GM19238 (cell line): ENCODE measurements around the gene AMOT.

ENCODE experiments used
- DNase-seq: peaks from one replicate; pipeline ENCODE4 v3.0.0; 2011; ENCODE audit warnings: low spot score; ENCODE audit not compliant: insufficient read length

AMOT gene

DNA sequence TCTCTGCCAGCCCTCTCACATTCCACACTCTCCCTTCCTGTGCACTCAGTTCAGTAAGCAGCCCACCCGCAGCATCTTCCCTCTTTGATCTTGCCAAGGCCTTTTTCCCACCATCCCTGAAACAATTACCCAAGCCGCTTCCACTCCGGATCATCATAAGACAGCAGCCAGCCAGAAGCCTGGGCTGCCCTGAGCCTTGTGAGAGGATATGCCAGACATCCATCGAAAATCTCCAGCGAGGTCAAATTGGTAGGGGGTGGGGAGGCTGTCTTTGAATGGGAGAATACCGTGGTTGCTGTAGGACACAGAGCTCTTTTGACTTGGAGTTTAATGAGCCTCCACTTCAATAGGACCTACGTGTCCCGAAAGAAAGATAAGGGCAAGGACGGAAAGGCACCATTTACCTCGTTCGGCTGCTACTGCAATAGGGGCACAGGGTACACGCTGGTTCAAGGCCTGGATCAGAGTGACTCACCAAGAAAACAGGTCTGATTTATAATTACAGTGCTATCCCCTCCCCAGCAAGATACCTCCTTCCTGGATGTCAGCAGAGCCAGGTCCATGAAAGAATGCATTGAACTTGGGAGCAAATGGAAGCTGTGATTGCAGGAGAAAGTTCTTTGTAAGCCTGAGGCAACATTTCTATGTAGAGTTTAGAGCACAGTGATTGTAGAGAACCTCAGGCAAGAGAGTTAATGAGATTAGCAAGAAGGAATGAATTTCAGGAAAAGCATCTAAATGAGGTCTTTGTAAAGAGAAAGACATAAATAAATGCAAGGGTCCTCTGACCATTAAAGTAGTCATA lies 39.5 kb downstream of the AMOT start:
- no peak for DNase-seq

DNA sequence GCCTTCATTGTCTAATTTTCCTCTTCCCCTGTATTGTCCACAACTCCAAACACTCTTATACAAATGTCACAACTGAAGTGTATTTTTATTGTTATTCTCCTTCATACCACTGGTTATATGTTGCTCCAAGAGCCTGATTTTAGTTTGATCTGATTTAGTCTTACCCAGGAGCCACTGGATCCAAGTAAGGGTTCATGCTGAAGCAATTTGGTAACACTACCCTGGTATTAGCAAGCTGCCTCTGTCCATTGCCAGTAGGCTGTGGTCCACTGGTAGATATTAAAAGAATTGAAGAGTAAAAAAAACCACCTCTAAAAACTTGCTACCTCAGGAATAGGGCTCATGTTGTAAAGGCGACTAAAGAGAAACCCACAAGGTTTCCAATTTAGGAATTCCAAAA lies 41.2 kb downstream of the AMOT start:
- DNase-seq: no peak

DNA sequence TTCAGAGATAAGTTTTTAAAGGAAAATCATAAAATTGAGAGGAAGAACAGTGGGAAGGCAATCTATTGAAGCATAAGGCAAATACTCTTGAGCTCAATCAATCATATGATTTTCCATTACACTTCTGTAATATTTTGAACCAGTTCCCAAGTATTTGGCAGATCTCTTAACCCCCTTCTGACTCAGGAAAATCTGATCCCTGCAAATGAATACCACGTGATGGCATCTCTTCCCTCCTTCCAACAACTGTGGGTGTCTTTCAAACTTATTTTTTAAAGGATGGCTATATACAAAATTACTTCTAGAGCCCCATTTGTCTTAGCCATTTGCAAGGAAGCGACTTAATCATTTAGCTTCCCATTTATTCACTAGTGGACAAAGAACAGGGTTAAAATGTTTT lies 41.9 kb downstream of the AMOT start:
- DNase-seq: no peak

DNA sequence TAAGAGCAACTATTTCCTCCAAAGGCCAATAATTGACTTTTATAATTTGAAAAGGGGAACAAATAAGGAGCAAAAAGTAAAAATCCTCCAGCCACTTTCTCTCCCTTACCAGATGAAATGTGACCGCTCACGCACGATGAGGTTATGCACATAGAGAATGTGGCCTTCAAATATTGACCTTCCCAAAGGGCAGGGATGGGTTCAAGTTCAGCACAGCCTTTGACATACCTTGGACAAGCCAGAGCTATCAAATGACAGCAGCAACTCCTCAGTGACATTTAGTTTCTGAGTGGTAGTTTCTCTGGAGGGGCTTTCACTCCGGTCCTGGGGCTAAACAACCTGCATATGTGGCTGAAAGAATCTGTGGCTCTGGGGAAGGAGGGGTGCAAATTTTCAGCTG lies 50.7 kb downstream of the AMOT start:
- DNase-seq: no peak

DNA sequence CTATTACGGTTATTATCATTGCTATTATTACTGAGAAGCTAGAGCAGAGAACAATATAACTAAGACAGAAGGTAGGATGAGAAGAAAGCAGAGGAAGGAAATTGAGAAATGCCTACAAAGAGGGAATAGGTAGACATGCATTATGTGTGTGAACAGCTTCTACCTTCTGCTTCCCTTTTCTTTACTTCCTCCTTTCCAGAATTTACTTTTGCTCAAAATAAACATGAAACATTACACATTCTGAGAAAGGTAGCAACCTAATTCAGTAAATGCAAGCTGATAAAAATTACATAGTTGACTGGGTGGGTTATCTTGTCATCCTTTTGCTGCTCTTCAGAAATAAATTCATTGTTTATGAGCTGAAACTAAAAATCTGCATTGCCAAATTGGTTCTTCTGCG lies 54.6 kb downstream of the AMOT start:
- DNase-seq: no peak

DNA sequence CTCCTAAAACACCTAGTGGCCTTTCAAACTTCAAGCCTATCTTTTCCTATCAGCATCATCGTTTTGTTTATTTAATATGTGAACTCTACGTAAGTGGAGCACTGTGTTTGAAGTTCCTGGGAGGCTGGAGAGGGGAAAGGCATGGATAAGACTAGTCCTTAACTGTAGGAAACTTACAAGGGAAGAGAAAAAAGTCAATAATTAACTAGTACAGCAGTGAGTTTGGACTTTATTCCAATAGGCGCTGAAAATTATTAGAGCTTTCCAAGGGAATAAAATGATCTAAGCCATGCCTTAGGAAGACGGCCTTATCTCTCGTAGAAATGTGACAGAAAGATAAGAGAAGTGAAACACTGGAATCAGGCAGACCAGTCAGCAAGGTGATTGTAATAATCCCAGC lies 55.3 kb downstream of the AMOT start:
- DNase-seq: no peak

DNA sequence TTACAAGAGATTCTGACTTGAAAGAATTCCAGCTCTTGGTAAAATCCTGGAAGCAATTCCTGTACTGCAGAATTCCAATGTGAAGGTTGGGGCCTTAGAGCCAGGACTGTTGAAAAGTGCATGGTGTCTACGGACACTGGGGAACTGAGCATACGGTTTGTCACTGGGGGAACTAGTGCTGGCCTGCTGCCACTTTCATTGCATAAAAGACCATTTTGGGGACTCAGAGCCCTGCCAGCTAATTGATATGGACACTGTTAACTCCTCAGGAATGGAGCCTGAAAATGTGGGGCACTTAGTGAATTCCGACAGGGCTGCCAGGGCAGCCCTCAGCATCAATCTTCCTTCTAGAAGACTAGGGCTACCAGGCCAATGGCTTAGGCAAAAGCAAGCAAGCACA lies 55.9 kb downstream of the AMOT start:
- no peak for DNase-seq

DNA sequence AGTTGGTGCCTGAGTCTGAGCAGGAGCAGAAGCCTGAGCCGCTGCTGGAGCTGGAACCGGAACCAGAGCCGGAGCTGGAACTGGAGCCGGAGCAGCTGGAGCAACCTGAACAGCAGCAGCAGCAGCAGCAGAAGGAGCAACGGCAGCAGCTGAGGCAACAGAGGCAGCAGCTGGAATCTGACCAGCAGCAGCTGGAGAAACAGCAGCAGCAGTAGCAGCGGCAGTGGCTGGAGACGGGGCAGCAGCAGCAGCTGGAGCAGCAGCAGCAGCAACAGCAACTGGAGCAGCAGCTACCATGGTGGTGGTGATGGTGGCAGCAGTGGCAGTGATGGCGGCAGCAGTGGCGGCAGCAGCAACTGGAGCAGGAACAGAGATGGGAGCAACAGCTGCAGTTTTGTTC lies 61.5 kb downstream of the AMOT start:
- DNase-seq: no peak

DNA sequence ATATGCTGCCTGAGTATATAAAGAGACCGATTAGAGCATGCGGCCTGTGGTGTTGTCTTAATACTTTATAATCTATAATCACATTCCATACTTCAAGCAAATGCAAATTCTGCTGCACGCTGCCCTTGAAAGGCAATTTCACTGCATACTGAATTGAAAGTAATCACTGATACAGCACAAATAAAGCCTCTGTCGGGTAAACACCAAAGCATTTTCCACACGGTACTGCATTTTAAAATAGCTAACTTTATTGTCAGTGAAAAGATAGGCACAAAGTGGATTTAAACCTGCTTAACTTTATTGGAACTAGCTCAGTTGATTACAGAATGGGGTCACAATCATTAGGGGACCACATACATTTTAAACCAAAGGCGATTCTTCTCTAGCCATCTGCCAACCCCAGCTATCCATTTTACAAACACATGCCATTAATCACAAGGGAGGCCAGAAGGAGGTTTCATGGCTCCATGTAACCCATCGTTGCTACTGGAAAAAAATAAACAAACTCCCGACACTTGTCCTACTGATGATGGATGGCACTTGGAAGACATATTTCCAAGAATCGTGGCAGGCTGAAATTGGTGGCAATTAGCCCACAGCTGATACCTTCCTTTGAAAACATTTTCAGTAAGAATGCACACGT lies 65.9 kb downstream of the AMOT start:
- DNase-seq: no peak

DNA sequence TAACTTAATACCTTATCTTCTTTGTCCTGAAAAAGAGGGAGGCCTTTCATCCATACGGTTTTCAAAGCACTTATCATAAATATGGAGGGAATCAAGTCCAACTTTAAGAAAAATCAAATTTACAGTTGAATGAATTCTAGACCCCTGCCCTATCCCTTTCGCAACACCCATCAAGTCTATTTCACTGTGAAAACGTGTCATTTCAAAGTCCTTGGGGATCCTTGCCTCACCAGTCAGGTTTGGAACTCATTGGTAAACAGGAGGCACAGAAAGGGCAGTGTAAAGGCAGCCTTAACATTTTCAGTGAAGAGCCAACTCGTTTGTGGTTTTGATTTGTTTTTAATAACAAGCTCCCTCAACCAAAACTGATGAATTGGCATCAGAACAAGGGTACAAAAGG lies 66.5 kb downstream of the AMOT start:
- DNase-seq: no peak

DNA sequence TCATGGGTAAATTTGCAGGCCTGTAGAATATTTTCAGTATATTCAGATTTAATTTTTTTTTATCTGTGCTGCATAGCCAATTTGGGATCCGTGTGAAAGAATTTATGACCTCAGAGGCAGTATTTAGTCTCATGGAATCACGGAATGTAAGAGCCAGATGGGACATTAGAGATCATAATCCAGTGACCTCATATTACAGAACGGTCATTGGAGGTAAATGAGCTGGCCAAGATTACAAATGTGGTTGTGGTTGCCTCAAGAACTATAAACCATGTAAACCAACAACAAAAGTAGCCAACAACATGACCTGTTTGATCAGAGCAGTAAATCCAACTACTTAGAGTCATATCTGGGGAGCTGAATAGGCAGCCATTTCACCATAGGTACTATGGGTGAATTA lies 71.6 kb downstream of the AMOT start:
- DNase-seq: no peak

DNA sequence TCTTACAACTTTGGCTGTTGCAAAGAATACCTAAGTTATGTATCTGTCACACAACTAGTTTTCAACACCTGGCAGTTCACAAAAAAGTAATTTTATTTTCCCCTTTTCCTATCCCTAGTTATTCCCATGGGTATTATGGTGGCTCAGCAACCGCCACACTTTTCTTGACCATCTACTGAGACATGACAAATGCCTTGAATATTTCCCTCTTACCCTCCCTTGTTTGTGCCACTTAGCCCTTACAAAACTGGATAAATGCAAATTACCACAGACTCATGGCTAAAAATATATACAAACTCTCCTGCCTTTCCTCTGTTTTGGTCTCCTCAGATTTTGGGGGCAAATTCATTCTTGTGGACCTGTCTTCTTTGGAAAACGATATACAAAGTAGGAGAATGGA lies 72.1 kb downstream of the AMOT start:
- DNase-seq: no peak

DNA sequence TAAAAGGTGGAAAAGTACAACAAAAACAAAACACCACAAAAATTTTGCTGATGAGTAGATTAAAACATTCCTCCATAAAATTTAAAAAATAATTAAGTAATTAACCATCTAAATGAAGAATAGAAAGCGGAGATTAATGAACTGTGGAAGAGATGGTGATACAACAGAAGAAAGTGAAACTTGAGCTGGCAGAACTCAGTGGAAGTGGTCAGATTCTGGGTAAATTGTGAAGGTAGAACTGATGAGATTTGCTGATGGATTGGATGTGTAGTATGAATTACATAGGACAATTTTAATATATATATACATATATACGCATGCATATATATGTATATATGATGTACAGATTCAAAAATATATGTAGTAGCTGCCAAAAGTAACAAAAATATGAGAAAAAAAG lies 73.9 kb downstream of the AMOT start:
- DNase-seq: no peak

DNA sequence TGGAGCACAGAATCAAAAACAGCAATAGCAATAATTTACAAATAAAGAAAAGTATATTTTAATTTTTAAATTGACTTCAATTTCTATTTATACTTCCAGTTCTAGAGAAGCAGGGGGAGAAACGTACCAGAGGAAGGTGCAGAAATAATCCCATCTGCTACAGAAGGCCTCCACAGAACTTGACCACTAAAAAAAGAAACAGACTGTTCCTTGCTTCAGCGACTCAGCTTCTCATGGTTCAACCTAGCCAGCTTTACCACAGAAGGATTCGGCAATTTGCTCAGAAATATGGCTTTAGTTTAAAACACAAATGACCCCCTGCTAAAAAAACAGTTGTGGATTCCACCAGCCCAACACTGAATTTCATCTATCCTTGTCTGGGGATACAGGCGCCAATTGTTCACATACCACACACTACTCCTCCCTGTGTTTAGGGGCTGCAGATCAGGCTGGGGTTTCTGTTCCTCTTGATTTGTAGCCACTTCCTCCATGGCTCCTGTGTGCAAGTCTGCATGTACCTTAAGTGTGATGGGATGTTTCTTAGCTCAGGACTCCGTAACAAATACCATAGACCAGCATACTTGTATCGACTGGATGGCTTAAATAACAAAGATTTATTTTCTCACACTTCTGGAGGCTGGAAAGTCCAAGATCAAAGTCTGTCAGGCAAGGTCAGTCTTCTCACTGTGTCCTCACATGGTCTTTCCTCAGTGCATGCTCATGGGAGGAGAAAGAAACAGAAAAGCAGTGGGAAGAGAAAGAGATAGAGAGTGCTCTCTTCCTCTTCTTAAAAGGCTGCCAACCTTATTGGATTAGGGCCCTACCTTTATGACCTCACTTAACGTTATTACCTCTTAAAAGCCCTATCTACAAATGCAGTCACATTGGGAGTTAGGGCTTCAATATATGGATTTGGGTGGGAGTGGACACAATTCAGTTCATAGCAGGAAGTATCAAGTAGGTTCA lies 79.1 kb downstream of the AMOT start:
- peak; percentile 16 for DNase-seq

DNA sequence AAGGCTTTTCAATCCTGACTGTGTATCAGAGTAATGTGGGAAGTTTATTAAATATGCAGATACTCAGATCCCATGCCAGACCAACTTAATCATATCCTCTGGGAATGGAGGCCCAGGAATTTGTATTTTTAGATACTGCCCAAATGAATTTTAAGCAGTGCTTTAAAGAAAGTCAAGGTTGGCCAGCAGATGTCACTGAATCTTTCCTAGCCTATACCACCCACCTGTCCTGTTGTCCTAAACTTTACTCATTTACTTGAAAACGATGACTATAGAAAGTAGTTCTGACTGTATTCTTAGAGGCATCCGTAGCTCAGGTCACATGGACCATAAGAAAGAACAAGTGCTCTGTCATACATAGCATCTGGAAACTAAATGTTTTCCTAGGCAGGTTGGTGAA lies 79.9 kb downstream of the AMOT start:
- no peak for DNase-seq

DNA sequence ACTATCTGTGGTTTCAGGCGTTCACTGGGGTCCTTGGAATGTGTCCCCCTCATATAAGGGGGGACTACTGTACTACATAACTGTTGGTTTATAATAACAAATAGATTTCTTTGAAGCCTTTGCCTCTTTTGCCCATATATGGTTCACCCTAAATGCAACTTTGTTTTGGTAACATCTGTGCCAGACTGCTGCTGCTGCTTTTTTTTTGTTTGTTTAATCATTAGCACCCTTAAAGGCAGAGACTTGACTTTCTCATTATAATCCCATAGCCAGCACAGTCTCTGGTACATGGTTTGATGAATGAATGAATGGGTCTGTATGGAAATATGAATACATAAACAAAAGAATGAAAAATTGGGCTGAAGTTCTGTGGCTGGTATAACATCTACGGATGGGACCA lies 80.7 kb downstream of the AMOT start:
- no peak for DNase-seq

DNA sequence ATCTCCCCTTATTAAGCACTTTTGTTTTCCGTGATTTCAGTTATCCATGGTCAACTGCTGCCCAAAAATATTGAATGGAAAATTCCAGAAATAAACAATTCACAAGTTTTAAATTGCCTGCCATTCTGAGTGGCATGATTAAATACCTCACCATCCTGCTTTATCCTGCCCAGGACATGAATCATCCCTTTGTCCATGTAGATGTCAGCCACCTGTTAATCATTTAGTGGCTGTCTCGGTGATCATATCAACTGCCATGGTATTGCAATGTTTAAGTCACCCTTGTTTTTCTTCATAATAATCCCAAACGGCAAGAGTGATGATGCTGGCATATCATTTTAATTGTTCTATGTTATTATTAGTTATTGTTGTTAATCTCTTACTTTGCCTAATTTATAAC lies 81.1 kb downstream of the AMOT start:
- no peak for DNase-seq

DNA sequence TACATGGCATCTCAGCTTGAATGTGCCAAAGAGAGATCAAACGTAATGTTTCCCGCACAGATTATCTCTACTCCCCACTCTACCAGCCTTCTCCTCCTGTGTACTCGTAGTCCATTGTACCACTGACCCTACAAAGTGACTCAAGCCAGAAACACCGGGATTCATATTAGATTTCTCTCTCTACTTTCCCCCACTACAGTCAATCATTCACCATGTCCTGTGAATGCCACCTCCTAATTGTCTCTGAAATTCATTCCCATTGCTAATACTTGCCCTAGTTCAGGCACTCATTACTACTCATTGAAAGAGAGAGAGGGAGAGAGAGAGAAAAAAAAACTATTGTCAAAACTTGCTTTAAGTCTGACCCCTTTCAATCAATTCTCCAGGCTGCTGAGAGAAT lies 82.7 kb downstream of the AMOT start:
- no peak for DNase-seq

DNA sequence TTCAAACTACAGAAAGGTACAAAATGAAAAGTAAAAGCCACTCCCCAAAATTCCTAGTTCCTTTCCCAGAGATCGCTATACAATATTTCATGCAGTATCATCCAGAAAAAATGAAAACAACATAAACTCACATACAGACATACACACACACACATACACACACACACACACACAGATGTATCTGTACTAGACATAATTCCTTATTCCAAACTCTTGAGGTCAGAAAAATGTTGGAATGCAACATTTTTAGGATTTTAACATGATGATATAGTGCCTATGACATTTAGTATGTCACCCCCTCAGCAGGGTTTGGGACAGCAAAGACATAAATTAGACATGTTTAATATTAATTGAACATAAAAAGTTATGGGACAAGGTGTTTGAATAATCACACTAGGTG lies 87.5 kb downstream of the AMOT start:
- DNase-seq: no peak

DNA sequence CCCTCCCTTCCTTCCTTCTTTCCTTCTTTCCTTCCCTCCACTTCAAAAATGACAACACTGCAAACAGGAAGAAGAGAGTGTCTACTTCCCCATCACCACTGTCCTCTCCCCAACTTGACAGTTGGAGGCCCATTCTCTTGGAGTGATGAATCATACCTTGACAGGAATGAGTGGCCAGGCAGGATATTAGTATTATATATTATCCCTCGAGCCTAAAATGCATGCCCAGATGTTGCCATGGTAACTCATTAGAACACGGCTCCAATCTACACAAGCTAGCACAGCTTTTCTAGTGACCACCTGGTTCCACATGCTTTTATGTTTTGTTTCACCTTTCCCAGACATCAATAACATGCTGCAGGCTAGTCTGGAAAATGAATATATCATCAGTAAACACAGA lies 89.6 kb downstream of the AMOT start:
- DNase-seq: no peak

DNA sequence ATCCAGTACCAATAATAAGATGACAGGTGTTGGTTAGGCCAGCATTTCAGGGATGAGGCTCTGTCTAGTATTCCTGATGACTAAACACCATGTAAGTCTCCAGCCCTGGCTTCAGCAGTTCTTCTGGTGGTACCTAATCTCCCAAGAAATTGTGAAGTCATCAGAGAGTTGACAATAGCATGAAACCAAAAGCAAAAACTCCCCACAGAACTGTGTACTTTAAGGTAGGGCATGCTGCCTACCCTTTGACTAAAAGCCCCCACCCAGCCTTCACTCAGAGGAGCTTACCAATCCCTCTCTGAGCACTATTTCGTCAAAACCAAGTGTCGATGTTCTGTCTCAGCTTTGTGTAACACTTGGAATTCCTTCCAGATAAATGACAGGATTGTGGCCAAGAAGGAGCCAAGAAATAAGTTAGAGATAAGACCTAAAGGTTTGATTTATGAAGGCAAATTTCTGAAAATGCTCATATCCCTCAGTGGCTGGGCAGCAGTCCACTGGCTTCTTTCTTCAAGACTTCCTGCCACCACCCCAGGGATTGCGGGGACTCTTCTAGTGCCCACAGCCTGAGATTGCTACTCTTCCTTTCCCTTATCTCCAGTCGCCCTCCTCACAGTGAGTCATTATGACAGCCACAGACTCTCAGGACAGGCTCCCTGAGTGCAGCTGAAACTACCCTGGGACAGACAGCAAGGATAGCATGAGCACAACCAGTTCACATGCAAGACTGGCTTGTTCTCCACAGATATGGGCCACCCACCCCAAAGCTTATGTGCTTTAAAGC lies 93.6 kb downstream of the AMOT start:
- no peak for DNase-seq
